ENCODE data around the gene KIF14. TPM values are rescaled to one million over a fixed set of nuclear protein-coding genes. Genes with fewer than 3 reads are reported as not detected.
A peak's percentile ranks its signal among the peaks of the same experiment; 100 is the strongest.

The KIF14 gene
- total and polyA plus RNA-seq, 2 experiments from 2014 or later = 13.3 to 23.2 TPM

DNA sequence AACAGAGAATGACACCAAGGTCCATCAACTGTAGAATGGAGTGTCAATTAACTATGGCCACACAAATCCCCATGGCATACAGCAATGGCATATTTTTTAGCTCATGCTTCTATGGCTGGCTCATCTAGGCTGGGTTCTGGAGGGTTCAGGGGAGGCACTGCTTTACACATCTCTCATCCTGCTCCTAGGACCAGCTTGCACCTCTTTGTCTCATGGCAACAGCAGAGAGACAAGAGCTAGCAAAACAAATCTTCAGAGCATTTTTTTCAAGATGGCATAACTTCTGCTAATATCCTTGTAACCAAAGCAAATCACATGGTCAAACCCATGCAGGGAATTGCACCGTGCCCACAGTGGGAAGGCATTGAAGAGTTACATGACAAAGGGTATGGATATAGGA is 82.4 kb downstream of the KIF14 start (continued):
- TF ChIP-seq, protein P1, sequence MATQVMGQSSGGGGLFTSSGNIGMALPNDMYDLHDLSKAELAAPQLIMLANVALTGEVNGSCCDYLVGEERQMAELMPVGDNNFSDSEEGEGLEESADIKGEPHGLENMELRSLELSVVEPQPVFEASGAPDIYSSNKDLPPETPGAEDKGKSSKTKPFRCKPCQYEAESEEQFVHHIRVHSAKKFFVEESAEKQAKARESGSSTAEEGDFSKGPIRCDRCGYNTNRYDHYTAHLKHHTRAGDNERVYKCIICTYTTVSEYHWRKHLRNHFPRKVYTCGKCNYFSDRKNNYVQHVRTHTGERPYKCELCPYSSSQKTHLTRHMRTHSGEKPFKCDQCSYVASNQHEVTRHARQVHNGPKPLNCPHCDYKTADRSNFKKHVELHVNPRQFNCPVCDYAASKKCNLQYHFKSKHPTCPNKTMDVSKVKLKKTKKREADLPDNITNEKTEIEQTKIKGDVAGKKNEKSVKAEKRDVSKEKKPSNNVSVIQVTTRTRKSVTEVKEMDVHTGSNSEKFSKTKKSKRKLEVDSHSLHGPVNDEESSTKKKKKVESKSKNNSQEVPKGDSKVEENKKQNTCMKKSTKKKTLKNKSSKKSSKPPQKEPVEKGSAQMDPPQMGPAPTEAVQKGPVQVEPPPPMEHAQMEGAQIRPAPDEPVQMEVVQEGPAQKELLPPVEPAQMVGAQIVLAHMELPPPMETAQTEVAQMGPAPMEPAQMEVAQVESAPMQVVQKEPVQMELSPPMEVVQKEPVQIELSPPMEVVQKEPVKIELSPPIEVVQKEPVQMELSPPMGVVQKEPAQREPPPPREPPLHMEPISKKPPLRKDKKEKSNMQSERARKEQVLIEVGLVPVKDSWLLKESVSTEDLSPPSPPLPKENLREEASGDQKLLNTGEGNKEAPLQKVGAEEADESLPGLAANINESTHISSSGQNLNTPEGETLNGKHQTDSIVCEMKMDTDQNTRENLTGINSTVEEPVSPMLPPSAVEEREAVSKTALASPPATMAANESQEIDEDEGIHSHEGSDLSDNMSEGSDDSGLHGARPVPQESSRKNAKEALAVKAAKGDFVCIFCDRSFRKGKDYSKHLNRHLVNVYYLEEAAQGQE (IDR thresholded peaks at IDR 0.05; ENCODE audit: unreplicated experiment) = no peak
- no peak for TF ChIP-seq EZH2phosphoT487 (IDR thresholded peaks at IDR 0.05; ENCODE audit: unreplicated experiment)
- TF ChIP-seq, protein P2, sequence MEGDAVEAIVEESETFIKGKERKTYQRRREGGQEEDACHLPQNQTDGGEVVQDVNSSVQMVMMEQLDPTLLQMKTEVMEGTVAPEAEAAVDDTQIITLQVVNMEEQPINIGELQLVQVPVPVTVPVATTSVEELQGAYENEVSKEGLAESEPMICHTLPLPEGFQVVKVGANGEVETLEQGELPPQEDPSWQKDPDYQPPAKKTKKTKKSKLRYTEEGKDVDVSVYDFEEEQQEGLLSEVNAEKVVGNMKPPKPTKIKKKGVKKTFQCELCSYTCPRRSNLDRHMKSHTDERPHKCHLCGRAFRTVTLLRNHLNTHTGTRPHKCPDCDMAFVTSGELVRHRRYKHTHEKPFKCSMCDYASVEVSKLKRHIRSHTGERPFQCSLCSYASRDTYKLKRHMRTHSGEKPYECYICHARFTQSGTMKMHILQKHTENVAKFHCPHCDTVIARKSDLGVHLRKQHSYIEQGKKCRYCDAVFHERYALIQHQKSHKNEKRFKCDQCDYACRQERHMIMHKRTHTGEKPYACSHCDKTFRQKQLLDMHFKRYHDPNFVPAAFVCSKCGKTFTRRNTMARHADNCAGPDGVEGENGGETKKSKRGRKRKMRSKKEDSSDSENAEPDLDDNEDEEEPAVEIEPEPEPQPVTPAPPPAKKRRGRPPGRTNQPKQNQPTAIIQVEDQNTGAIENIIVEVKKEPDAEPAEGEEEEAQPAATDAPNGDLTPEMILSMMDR (conservative IDR thresholded peaks at IDR 0.05; ENCODE audit: low read depth in 2 of 2) = no peak
- TF ChIP-seq STAT1 (IDR thresholded peaks at IDR 0.05; ENCODE audit: unreplicated experiment) = no peak
- TF ChIP-seq, protein P3, sequence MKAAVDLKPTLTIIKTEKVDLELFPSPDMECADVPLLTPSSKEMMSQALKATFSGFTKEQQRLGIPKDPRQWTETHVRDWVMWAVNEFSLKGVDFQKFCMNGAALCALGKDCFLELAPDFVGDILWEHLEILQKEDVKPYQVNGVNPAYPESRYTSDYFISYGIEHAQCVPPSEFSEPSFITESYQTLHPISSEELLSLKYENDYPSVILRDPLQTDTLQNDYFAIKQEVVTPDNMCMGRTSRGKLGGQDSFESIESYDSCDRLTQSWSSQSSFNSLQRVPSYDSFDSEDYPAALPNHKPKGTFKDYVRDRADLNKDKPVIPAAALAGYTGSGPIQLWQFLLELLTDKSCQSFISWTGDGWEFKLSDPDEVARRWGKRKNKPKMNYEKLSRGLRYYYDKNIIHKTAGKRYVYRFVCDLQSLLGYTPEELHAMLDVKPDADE (IDR thresholded peaks at IDR 0.05) = no peak
- TF ChIP-seq JUNB (IDR thresholded peaks at IDR 0.05; ENCODE audit: unreplicated experiment) = no peak
- TF ChIP-seq NANOG (IDR thresholded peaks at IDR 0.05; ENCODE audit: borderline replicate concordance) = no peak

DNA sequence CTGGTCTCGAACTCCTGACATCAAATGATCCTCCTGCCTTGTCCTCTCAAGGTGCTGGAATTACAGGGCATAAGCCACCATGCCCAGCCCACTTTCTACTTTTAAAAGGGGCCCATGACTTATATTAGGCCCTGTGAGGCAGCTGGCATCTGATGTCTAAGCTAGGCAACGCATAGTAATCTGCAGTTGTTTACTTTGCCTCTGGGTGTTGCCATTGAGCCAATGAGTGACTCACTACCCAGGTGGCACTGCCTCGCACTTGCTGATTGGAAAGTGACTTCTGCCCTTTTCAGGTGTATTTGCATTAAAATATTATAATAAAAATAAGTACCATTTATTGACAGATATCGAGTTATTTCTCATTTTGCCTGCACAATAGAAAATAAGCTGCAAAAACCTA is 84.9 kb downstream of the KIF14 start:
- Mint-ChIP-seq H3K4me3 (no peak overlapping the region), H3K4me1 (peaks cover 8% of the 10 kb centered on the region), H3K9me3 (no peaks in the 10 kb centered on the region), H3K36me3 (ENCODE audit: low read depth) (no peaks in the 10 kb centered on the region), H3K27me3 (ENCODE audit: insufficient read depth, low read depth, poor library complexity) (peaks cover 2% of the 10 kb centered on the region), H3K27ac (no peak overlapping the region)
- H3K4me1 ChIP-seq (ENCODE audit: insufficient read depth) = no peaks in the 10 kb centered on the region
- H4K20me1 ChIP-seq (replicated peaks; ENCODE audit: insufficient read depth) = no peaks in the 10 kb centered on the region
- 0 out of 2 replicates have a peak, but pooled peaks cover 5% of the 10 kb centered on the region for H3K9me2 ChIP-seq (ENCODE audit: insufficient read depth)
- H3K27me3 ChIP-seq (ENCODE audit: insufficient read depth) = no peaks in the 10 kb centered on the region
- H3K4me2 ChIP-seq = no peak overlapping the region
- DNase-seq (ENCODE audit: low spot score) (peak; percentile 68), ATAC-seq (peak; percentile 89)
- no peak overlapping the region for H2AFZ ChIP-seq
- no peaks in the 10 kb centered on the region for H3K36me3 ChIP-seq (ENCODE audit: insufficient read depth)
- no peaks in the 10 kb centered on the region for H3F3A ChIP-seq (replicated peaks; ENCODE audit: low read depth)
- H3K27ac ChIP-seq (ENCODE audit: low read depth) = no peak overlapping the region
- H3K4me3 ChIP-seq = no peak overlapping the region
- no peaks in the 10 kb centered on the region for H3K79me2 ChIP-seq (replicated peaks; ENCODE audit: insufficient read depth)
- TF ChIP-seq CREB1 (CRISPR knock-in tag; IDR thresholded peaks at IDR 0.05; ENCODE audit: low read depth) (no peak), EZH2phosphoT487 (IDR thresholded peaks at IDR 0.05; ENCODE audit: unreplicated experiment) (no peak), JUNB (IDR thresholded peaks at IDR 0.05; ENCODE audit: unreplicated experiment) (no peak), EZH2 (IDR thresholded peaks at IDR 0.05; ENCODE audit: low read depth, unreplicated experiment) (no peak)
- TF ChIP-seq, protein P2 (conservative IDR thresholded peaks at IDR 0.05; ENCODE audit: low read depth in 2 of 2) = peak; percentile 52 to 76
- TF ChIP-seq, protein P1 (IDR thresholded peaks at IDR 0.05; ENCODE audit: unreplicated experiment) = no peak

Data from GM23338 (cell line).